HepG2 (cell line): ENCODE measurements around the gene PIGC. TPM values are rescaled to one million over a fixed set of nuclear protein-coding genes. Genes with fewer than 3 reads are reported as not detected.
A peak's percentile ranks its signal among the peaks of the same experiment; 100 is the strongest.

ENCODE experiments used
- AGO2 ChIP-seq: fragments of 200-400 bp; formaldehyde crosslinking; optimal IDR thresholded peaks from 2 replicates; pipeline ENCODE3; 2017; ENCODE audit warnings: mild to moderate bottlenecking, low read depth, low read length, moderate library complexity
- BRCA1 ChIP-seq: sonication (generic); formaldehyde crosslinking; IDR thresholded peaks from 2 replicates; pipeline ENCODE4 v1.4.0; 2020; ENCODE audit warnings: missing genetic modification reagents
- ETV6 ChIP-seq: sonication (generic); formaldehyde crosslinking; conservative IDR thresholded peaks from 2 replicates; pipeline ENCODE4 v1.4.0; 2020; ENCODE audit warnings: missing genetic modification reagents
- FOXO1 ChIP-seq: sonication (generic); formaldehyde crosslinking; IDR thresholded peaks from 2 replicates; pipeline ENCODE4 v1.4.0; 2020; ENCODE audit warnings: missing genetic modification reagents
- RCOR2 ChIP-seq: IDR thresholded peaks from 2 replicates; pipeline ENCODE4 v1.6.1; 2016; ENCODE audit warnings: missing biosample characterization, missing genetic modification reagents
- SOX13 ChIP-seq, 3 experiments: fragments of 450-650 bp in 1 of 3; sonication (generic) in 1 of 3; formaldehyde crosslinking in 1 of 3; IDR thresholded peaks in 2 of 3; conservative IDR thresholded peaks in 1 of 3; 2 replicates each; pipeline versions ENCODE4 v1.5.0 to v1.6.1; 2016 to 2020; ENCODE audit warnings: antibody characterized with exemption in 1 of 3, mild to moderate bottlenecking in 1 of 3, missing compliant biosample characterization in 1 of 3, missing genetic modification reagents in 1 of 3, moderate library complexity in 1 of 3
- XRCC5 ChIP-seq: fragments of 200-400 bp; formaldehyde crosslinking; optimal IDR thresholded peaks from 2 replicates; pipeline ENCODE3; 2017; ENCODE audit warnings: mild to moderate bottlenecking, low read length
- ZBTB10 ChIP-seq: sonication (generic); formaldehyde crosslinking; IDR thresholded peaks from 2 replicates; pipeline ENCODE4 v1.4.0; 2020; ENCODE audit warnings: missing genetic modification reagents, borderline replicate concordance
- ZBTB34 ChIP-seq: sonication (generic); formaldehyde crosslinking; IDR thresholded peaks from 2 replicates; pipeline ENCODE4 v1.8.0; 2022; ENCODE audit warnings: mild to moderate bottlenecking, missing genetic modification reagents
- ZNF251 ChIP-seq: sonication (generic); formaldehyde crosslinking; IDR thresholded peaks from 2 replicates; pipeline ENCODE4 v1.9.0; 2021; ENCODE audit warnings: mild to moderate bottlenecking, missing genetic modification reagents
- ZNF383 ChIP-seq: sonication (generic); formaldehyde crosslinking; IDR thresholded peaks from 2 replicates; pipeline ENCODE4 v1.4.0; 2020; ENCODE audit warnings: missing genetic modification reagents, mild to moderate bottlenecking, borderline replicate concordance
- ZNF496 ChIP-seq: sonication (generic); formaldehyde crosslinking; IDR thresholded peaks from 2 replicates; pipeline ENCODE4 v1.8.1; 2023; ENCODE audit warnings: mild to moderate bottlenecking, moderate library complexity, missing genetic modification reagents; ENCODE audit not compliant: insufficient replicate concordance
- ZNF607 ChIP-seq: sonication (generic); formaldehyde crosslinking; IDR thresholded peaks from 2 replicates; pipeline ENCODE4 v1.5.1; 2020; ENCODE audit warnings: missing genetic modification reagents, mild to moderate bottlenecking, borderline replicate concordance
- ZNF746 ChIP-seq: sonication (generic); formaldehyde crosslinking; IDR thresholded peaks from 2 replicates; pipeline ENCODE4 v1.8.0; 2022; ENCODE audit warnings: mild to moderate bottlenecking, missing genetic modification reagents
- ZNF766 ChIP-seq: sonication (generic); formaldehyde crosslinking; IDR thresholded peaks from 2 replicates; pipeline ENCODE4 v1.5.0; 2020; ENCODE audit warnings: missing genetic modification reagents, borderline replicate concordance
- ZNF800 ChIP-seq: sonication (generic); formaldehyde crosslinking; IDR thresholded peaks from 2 replicates; pipeline ENCODE4 v1.4.0; 2020; ENCODE audit warnings: missing genetic modification reagents
- polyA plus RNA-seq, 8 experiments: library from polyadenylated mRNA; depleted of rRNA in 3 of 8; stranded (reverse) in 7 of 8; unstranded in 1 of 8; fragments of >200 nt; fragmentation: Illumina TruSeq in 4 of 8; extraction: Trizol in 4 of 8; gene quantifications; 2 replicates each; pipeline versions ENCODE4 v1.2.1 to v1.2.3, GENCODE V29; 2011 to 2016; ENCODE audit warnings: low read depth in 4 of 8, missing spikeins in 1 of 8, mixed read lengths in 1 of 8; ENCODE audit not compliant: insufficient read depth in 1 of 8
- total RNA-seq, 5 experiments: library from RNA; depleted of rRNA; stranded (reverse); fragments of >200 nt; fragmentation: Illumina TruSeq; extraction: Trizol; gene quantifications; 2 replicates each; pipeline ENCODE4 v1.2.3, GENCODE V29; 2016; ENCODE audit warnings: low read depth in 1 of 5
- TF ChIP-seq, protein P1 (sequence below): sonication (generic); formaldehyde crosslinking; IDR thresholded peaks from 2 replicates; pipeline ENCODE4 v1.4.0; 2020; ENCODE audit warnings: missing genetic modification reagents
- TF ChIP-seq, protein P2 (sequence below): sonication (generic); formaldehyde crosslinking; IDR thresholded peaks from 2 replicates; pipeline ENCODE4 v1.4.0; 2020; ENCODE audit warnings: low read depth, mild to moderate bottlenecking, missing genetic modification reagents

The PIGC gene
- total and polyA plus RNA-seq, 2 of the 13 experiments (the other 11 are each of a cell fraction or from before 2014, with no cell fraction given) = 26.7 to 29.5 TPM

DNA sequence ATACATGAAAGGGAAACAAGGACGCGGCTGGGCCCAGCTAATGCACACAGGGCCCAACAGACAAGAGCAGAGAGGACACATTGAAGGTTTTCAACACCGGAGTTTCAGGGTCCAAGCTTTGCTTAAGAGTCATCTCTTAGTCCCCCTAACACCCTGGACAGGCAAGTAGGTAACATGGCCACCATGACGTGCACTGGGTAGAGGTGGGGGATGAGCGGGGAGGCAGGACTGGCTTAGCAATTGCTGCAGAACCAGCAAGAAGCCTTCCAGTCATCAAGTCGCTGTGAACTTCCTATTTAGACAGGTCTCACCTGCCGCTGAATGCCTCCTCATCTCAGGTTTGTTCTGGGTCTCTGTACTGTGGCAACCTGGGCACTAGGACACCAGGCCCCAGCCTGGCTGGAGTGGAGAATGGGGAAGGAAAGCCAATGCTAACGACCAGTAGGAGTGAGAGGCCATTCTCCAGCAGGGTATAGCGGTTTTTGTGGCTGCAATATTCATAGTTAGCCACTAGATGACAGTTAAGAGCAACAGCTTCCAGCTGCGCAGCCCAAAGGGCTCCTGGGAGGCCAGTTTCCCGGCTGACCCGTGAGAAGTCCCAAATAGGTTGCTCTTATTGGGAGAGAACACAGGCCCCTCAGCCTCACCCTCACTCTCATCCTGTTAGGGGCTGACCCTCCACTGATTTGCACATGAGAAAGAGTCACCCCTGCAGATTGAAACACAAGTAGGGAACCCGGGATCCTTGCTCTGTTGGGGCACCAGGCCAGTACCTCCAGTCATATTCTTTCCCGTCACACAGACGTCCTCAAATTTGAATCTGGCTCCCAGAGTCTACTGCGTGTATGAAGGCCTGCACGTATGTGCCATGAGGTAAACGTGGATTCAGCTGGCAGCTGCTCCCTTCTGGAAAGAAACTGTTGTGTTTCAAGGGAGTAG lies 6.0 kb upstream of the PIGC start (continued):
- no peak for TF ChIP-seq ZNF766 (CRISPR knock-in tag)
- no peak; the same call in 1 of the 2 replicates for TF ChIP-seq BRCA1 (CRISPR knock-in tag)
- peak; percentile 22; the same call in 1 of the 2 replicates for TF ChIP-seq ZNF607 (CRISPR knock-in tag)
- no peak for TF ChIP-seq ETV6 (CRISPR knock-in tag)
- no peak for TF ChIP-seq ZBTB10 (CRISPR knock-in tag)
- TF ChIP-seq AGO2 = no peak
- TF ChIP-seq XRCC5 = peak; percentile 60
- no peak; the same call in 1 of the 2 replicates for TF ChIP-seq FOXO1 (CRISPR knock-in tag)
- TF ChIP-seq, protein P1, sequence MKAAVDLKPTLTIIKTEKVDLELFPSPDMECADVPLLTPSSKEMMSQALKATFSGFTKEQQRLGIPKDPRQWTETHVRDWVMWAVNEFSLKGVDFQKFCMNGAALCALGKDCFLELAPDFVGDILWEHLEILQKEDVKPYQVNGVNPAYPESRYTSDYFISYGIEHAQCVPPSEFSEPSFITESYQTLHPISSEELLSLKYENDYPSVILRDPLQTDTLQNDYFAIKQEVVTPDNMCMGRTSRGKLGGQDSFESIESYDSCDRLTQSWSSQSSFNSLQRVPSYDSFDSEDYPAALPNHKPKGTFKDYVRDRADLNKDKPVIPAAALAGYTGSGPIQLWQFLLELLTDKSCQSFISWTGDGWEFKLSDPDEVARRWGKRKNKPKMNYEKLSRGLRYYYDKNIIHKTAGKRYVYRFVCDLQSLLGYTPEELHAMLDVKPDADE (CRISPR knock-in tag) = no peak
- TF ChIP-seq ZNF746 = 0 out of 2 replicates have a peak, but pooled peaks have one; percentile 17
- 0 out of 2 replicates have a peak, but pooled peaks have one; percentile 33 for TF ChIP-seq ZNF800 (CRISPR knock-in tag)
- TF ChIP-seq RCOR2 = peak; percentile 57; the same call in 1 of the 2 replicates
- TF ChIP-seq ZBTB34 (CRISPR knock-in tag) = 0 out of 2 replicates have a peak, but pooled peaks have one; percentile 56
- TF ChIP-seq SOX13 (IDR thresholded peaks at IDR 0.05) = no peak
- TF ChIP-seq SOX13 (CRISPR knock-in tag; conservative IDR thresholded peaks at IDR 0.05 in 1 of 2, IDR thresholded peaks at IDR 0.05 in 1 of 2) = no peak
- no peak for TF ChIP-seq ZNF496 (CRISPR knock-in tag)
- TF ChIP-seq ZNF251 (CRISPR knock-in tag) = no peak
- TF ChIP-seq, protein P2, sequence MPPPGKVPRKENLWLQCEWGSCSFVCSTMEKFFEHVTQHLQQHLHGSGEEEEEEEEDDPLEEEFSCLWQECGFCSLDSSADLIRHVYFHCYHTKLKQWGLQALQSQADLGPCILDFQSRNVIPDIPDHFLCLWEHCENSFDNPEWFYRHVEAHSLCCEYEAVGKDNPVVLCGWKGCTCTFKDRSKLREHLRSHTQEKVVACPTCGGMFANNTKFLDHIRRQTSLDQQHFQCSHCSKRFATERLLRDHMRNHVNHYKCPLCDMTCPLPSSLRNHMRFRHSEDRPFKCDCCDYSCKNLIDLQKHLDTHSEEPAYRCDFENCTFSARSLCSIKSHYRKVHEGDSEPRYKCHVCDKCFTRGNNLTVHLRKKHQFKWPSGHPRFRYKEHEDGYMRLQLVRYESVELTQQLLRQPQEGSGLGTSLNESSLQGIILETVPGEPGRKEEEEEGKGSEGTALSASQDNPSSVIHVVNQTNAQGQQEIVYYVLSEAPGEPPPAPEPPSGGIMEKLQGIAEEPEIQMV = 0 out of 2 replicates have a peak, but pooled peaks have one; percentile 17
- TF ChIP-seq ZNF383 (CRISPR knock-in tag) = 0 out of 2 replicates have a peak, but pooled peaks have one; percentile 13
